K562 (cell line): ENCODE results near the gene C1orf105. TPM values are rescaled to one million over a fixed set of nuclear protein-coding genes. Genes with fewer than 3 reads are reported as not detected.

Experiments
- ATAC-seq: fragments of 200-7000 bp; cut with Tn5 transposase; 3 replicates; pipeline ENCODE4 v1.9.1; 2020; ENCODE audit warnings: moderate library complexity
- BruUV-seq: library from RNA; stranded (reverse); fragments of 400-500 nt; replicated peaks from 2 replicates; lab custom pipeline; 2021; lab: Mats Ljungman, UMichigan
- CTCF ChIA-PET: fragments of 300-600 bp; formaldehyde crosslinking; extraction: SDS; loops from one replicate; lab custom pipeline; 2021; ENCODE audit warnings: low intra/inter-chr PET ratio; lab: Yijun Ruan, JAX
- POLR2A ChIA-PET: fragments of 300-600, 350-650 bp; sonication (Branson Sonifier 250); formaldehyde crosslinking; extraction: SDS; loops from one replicate; lab custom pipeline; 2021; ENCODE audit warnings: antibody characterized with exemption, inconsistent platforms; lab: Yijun Ruan, JAX
- DNase-seq, 4 experiments: peaks; one replicate each; pipeline versions ENCODE4 v3.0.0 to v3.0.0-alpha.2; 2011 to 2018; ENCODE audit warnings: low spot score in 3 of 4, mixed read lengths in 3 of 4; ENCODE audit errors: extremely low read depth in 1 of 4
- FAIRE-seq: peaks from 2 replicates; lab custom pipeline; 2011; peaks lifted over from hg19 to GRCh38; lab: Jason Lieb, UNC
- H2AFZ ChIP-seq: 2 replicates; pipeline ENCODE4 v1.6.0; 2011; ENCODE audit warnings: low read depth, low read length, control low read depth, inconsistent platforms
- H3K27ac ChIP-seq: fragments of 200-600 bp; 3 replicates; pipeline ENCODE4 v1.8.0; 2011; ENCODE audit warnings: low read depth, mild to moderate bottlenecking, control low read depth, inconsistent platforms, low read length, moderate library complexity, mixed read lengths; ENCODE audit errors: extremely low read depth
- H3K27me3 ChIP-seq, 2 experiments: fragments of 300-600 bp in 1 of 2; 2 replicates in 1 of 2; 3 replicates in 1 of 2; pipeline versions ENCODE4 v1.6.0 to v1.8.0; 2011; ENCODE audit warnings: inconsistent platforms in 2 of 2, low read length in 2 of 2, mild to moderate bottlenecking in 1 of 2, mixed read lengths in 1 of 2, moderate library complexity in 1 of 2; ENCODE audit not compliant: control insufficient read depth in 2 of 2, insufficient read depth in 2 of 2
- H3K36me3 ChIP-seq: fragments of 300-600 bp; 3 replicates; pipeline ENCODE4 v1.8.0; 2011; ENCODE audit warnings: mild to moderate bottlenecking, low read length, inconsistent platforms; ENCODE audit not compliant: control insufficient read depth, insufficient read depth
- H3K4me1 ChIP-seq, 2 experiments: fragments of 200-600 bp in 1 of 2; replicated peaks in 1 of 2; 2 replicates in 1 of 2; 3 replicates in 1 of 2; pipeline versions ENCODE4 v1.5.1 to v1.8.0; 2011; ENCODE audit warnings: inconsistent platforms in 2 of 2, low read length in 2 of 2, mild to moderate bottlenecking in 1 of 2, mixed read lengths in 1 of 2, moderate library complexity in 1 of 2; ENCODE audit not compliant: control insufficient read depth in 2 of 2, insufficient read depth in 2 of 2
- H3K4me2 ChIP-seq: 2 replicates; pipeline ENCODE4 v1.6.1; 2011; ENCODE audit warnings: low read length, control low read depth, inconsistent platforms, mixed read lengths; ENCODE audit not compliant: insufficient read depth
- H3K4me3 ChIP-seq: fragments of 200-600 bp; sonication (generic), shearing (Covaris generic); 2 replicates; pipeline ENCODE4 v1.5.1; 2016; ENCODE audit warnings: control low read depth, inconsistent platforms
- H3K79me2 ChIP-seq: fragments of 200-600 bp; 3 replicates; pipeline ENCODE4 v1.8.0; 2011; ENCODE audit warnings: low read length, inconsistent platforms; ENCODE audit not compliant: control insufficient read depth, insufficient read depth
- H3K9ac ChIP-seq, 2 experiments: 2 replicates each; pipeline versions ENCODE4 v1.6.0 to v1.6.1; 2011; ENCODE audit warnings: low read depth in 2 of 2, low read length in 2 of 2, control low read depth in 1 of 2, inconsistent platforms in 1 of 2, mild to moderate bottlenecking in 1 of 2, mixed read lengths in 1 of 2; ENCODE audit not compliant: insufficient read depth in 1 of 2
- H3K9me1 ChIP-seq: one replicate; pipeline ENCODE4 v1.6.0; 2011; ENCODE audit warnings: inconsistent platforms, mild to moderate bottlenecking, low read length, moderate library complexity; ENCODE audit not compliant: control insufficient read depth, insufficient read depth
- H3K9me3 ChIP-seq: replicated peaks from 2 replicates; pipeline ENCODE4 v1.5.1; 2011; ENCODE audit warnings: low read depth, low read length, inconsistent platforms; ENCODE audit not compliant: control insufficient read depth, insufficient read depth
- H4K20me1 ChIP-seq: replicated peaks from 2 replicates; pipeline ENCODE4 v1.6.1; 2011; ENCODE audit warnings: low read length, inconsistent platforms, mixed read lengths; ENCODE audit not compliant: control insufficient read depth, insufficient read depth
- CCAR2 ChIP-seq: fragments of 200-400 bp; formaldehyde crosslinking; IDR thresholded peaks from 2 replicates; pipeline ENCODE4 v1.6.1; 2017; ENCODE audit warnings: mild to moderate bottlenecking, low read depth, low read length
- ELF4 ChIP-seq: fragments of 450-650 bp; formaldehyde crosslinking; IDR thresholded peaks from 2 replicates; pipeline ENCODE4 v1.4.0; 2022; ENCODE audit warnings: missing genetic modification characterization
- ETV5 ChIP-seq: sonication (generic); formaldehyde crosslinking; IDR thresholded peaks from 2 replicates; pipeline ENCODE4 v1.4.0; 2020; ENCODE audit warnings: low read depth, mild to moderate bottlenecking, missing genetic modification reagents
- GTF2E2 ChIP-seq: fragments of 200-800 bp; sonication (Bioruptor generic); IDR thresholded peaks from 2 replicates; pipeline ENCODE4 v1.6.1; 2016; ENCODE audit warnings: missing genetic modification characterization, missing compliant biosample characterization
- JUN ChIP-seq, 2 experiments: sonication (generic) in 1 of 2; formaldehyde crosslinking in 1 of 2; IDR thresholded peaks; 2 replicates each; pipeline versions ENCODE4 v1.6.1 to v1.8.0; 2012 to 2022; ENCODE audit warnings: borderline replicate concordance in 2 of 2, mild to moderate bottlenecking in 2 of 2, improper control_type of control experiment in 1 of 2, low read depth in 1 of 2, low read length in 1 of 2, missing genetic modification reagents in 1 of 2
- KLF10 ChIP-seq: fragments of 250-450 bp; sonication (Bioruptor Pico); IDR thresholded peaks from 2 replicates; pipeline ENCODE4 v1.6.1; 2021; ENCODE audit warnings: matching md5 sums
- LARP7 ChIP-seq: fragments of 450-650 bp; IDR thresholded peaks from 2 replicates; pipeline ENCODE4 v1.6.1; 2016
- NFATC3 ChIP-seq: fragments of 450-650 bp; IDR thresholded peaks from 2 replicates; pipeline ENCODE4 v1.6.1; 2017; ENCODE audit warnings: mild to moderate bottlenecking
- NFRKB ChIP-seq: fragments of 450-650 bp; IDR thresholded peaks from 2 replicates; pipeline ENCODE4 v1.6.1; 2016; ENCODE audit warnings: low read depth
- PURB ChIP-seq: sonication (generic); formaldehyde crosslinking; IDR thresholded peaks from 2 replicates; pipeline ENCODE4 v1.9.0; 2021; ENCODE audit warnings: low read depth, mild to moderate bottlenecking, missing genetic modification reagents
- SMARCE1 ChIP-seq: fragments of 450-650 bp; IDR thresholded peaks from 2 replicates; pipeline ENCODE4 v1.7.1; 2016; ENCODE audit warnings: mild to moderate bottlenecking
- TRIM24 ChIP-seq, 2 experiments: fragments of 450-650 bp; IDR thresholded peaks; 2 replicates each; pipeline ENCODE4 v1.6.1; 2016
- YBX1 ChIP-seq: fragments of 450-650 bp; IDR thresholded peaks from 2 replicates; pipeline ENCODE4 v1.7.1; 2016; ENCODE audit warnings: mild to moderate bottlenecking
- ZBTB7A ChIP-seq: IDR thresholded peaks from 2 replicates; pipeline ENCODE4 v1.6.1; 2011; ENCODE audit warnings: low read depth, mild to moderate bottlenecking, low read length, moderate library complexity, borderline replicate concordance; ENCODE audit not compliant: control insufficient read depth
- ZNF165 ChIP-seq: fragments of 250-450 bp; sonication (Bioruptor Pico); IDR thresholded peaks from 2 replicates; pipeline ENCODE4 v1.4.0; 2020; ENCODE audit warnings: borderline replicate concordance
- WGBS: fragments of 100-300 bp; shearing (Covaris generic); methylation state at CpG from one replicate; pipeline ENCODE4 v1.1.6; 2016; ENCODE audit warnings: low coverage, mixed read lengths; ENCODE audit not compliant: insufficient coverage; ENCODE audit errors: missing lambda C conversion rate; 5-methylcytosine and 5-hydroxymethylcytosine counted together
- in situ Hi-C: fragments of 300-500 bp; cut with MboI; formaldehyde crosslinking; loops from 4 replicates; pipeline ENCODE4 v1.15.0; 2018; ENCODE audit warnings: inconsistent platforms, mixed read lengths
- intact Hi-C: fragments of 100-400 bp; cut with micrococcal nuclease; formaldehyde crosslinking; loops from 2 replicates; pipeline ENCODE4 v1.14.2; 2022
- polyA plus RNA-seq, 8 experiments: library from polyadenylated mRNA; depleted of rRNA in 4 of 8; stranded (reverse) in 5 of 8; unstranded in 3 of 8; fragments of >200 nt; fragmentation: Nextera tagmentation in 2 of 8; fragmentation: Illumina TruSeq in 1 of 8; extraction: Ambion mirVana in 2 of 8; extraction: Trizol in 1 of 8; gene quantifications; 2 replicates each; pipeline versions ENCODE4 v1.2.1 to v1.2.3, GENCODE V29; 2011 to 2014; ENCODE audit warnings: inconsistent platforms in 1 of 8, missing spikeins in 1 of 8
- total RNA-seq, 7 experiments: library from RNA; depleted of rRNA in 6 of 7; stranded (reverse); fragments of >200 nt in 6 of 7; fragmentation: Illumina TruSeq in 2 of 7; extraction: Trizol in 2 of 7; gene quantifications; 2 replicates each; pipeline versions ENCODE4 v1.2.1 to v1.2.3, GENCODE V29; 2011 to 2021; ENCODE audit warnings: low replicate concordance in 1 of 7
- TF ChIP-seq, protein P1 (sequence below): fragments of 450-650 bp; formaldehyde crosslinking; IDR thresholded peaks from 2 replicates; pipeline ENCODE4 v1.4.0; 2020; ENCODE audit warnings: mild to moderate bottlenecking, moderate library complexity
- TF ChIP-seq, protein P2 (sequence below): IDR thresholded peaks from 2 replicates; pipeline ENCODE4 v1.6.1; 2016; ENCODE audit warnings: missing genetic modification characterization, missing compliant biosample characterization
- TF ChIP-seq, protein P3 (sequence below): fragments of 450-650 bp; IDR thresholded peaks from 2 replicates; pipeline ENCODE4 v1.6.1; 2016; ENCODE audit warnings: low read depth, mild to moderate bottlenecking, moderate library complexity
- TF ChIP-seq, protein P4 (sequence below), 2 experiments: fragments of 450-650 bp; conservative IDR thresholded peaks; 2 replicates each; pipeline ENCODE4 v1.6.1; 2017; ENCODE audit warnings: mild to moderate bottlenecking in 2 of 2, moderate library complexity in 2 of 2

Gene C1orf105
- total and polyA plus RNA-seq, 9 of the 15 experiments (the other 6 are each of a cell fraction or from before 2014, with no cell fraction given): 0.08 TPM; not detected in 8

DNA sequence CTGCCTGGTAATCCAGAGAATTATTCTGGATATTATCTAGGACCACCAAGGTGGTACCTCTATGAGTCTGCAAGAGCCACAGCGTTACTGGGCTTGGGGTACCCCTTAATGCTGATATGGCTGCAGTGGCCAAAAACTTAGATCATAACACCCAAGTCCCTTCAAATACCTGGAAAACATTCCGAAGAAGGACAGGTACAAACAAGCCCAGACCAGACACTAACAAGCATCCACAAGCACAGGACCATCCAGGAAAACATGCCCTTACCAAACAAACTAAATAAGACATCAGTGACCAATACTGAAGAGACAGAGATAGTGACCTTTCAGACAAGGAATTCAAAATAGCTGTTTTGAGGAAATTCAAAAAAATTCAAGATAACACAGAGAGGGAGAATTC lies 2.9 kb downstream of the C1orf105 start:
- Histone ChIP-seq H3K4me3 (no peak overlapping the region), H3K79me2 (no peaks in the 10 kb centered on the region), H3K4me1 (peaks cover 0 to 19% of the 10 kb centered on the region in 2 experiments; a peak in 2 of 5 replicates), H2AFZ (no peak overlapping the region), H3K4me2 (no peak overlapping the region), H3K36me3 (no peaks in the 10 kb centered on the region), H3K9me1 (no peaks in the 10 kb centered on the region), H3K27ac (no peak overlapping the region), H3K9ac (no peak overlapping the region), H3K27me3 (no peaks in the 10 kb centered on the region; a peak in 1 of 5 replicates), H4K20me1 (no peaks in the 10 kb centered on the region), H3K9me3 (no peaks in the 10 kb centered on the region)
- no TSS peak for BruUV-seq
- ATAC-seq: no peak
- intact Hi-C loops (loop anchor here (10.0 kb wide), 2 partner anchors 779 to 781 kb away; partner anchors contain the start of gene TNFSF4), in situ Hi-C loops (no loop called here)
- POLR2A ChIA-PET: interaction anchor here (2.1 kb wide), 1 partner anchor 12 kb away, joined by 4 read pairs; no protein-coding TSS in a partner anchor
- no peak for FAIRE-seq
- WGBS: 22% methylated on average over 2 of the region's 2 CpGs
- CTCF ChIA-PET: no interaction called here
- DNase-seq: no peak
- TF ChIP-seq TRIM24 (IDR thresholded peaks at IDR 0.05) (no peak), GTF2E2 (no peak), ZBTB7A (no peak), LARP7 (no peak), ETV5 (CRISPR knock-in tag) (no peak), SMARCE1 (no peak), YBX1 (no peak), NFATC3 (no peak), CCAR2 (no peak), NFRKB (no peak), JUN (IDR thresholded peaks at IDR 0.05; ENCODE audit: borderline replicate concordance, low read depth, low read length) (no peak), JUN (CRISPR knock-in tag; IDR thresholded peaks at IDR 0.05; ENCODE audit: borderline replicate concordance) (no peak), ZNF165 (CRISPR knock-in tag) (no peak), ELF4 (CRISPR knock-in tag) (no peak), PURB (no peak), KLF10 (CRISPR knock-in tag) (no peak)
- TF ChIP-seq, protein P1, sequence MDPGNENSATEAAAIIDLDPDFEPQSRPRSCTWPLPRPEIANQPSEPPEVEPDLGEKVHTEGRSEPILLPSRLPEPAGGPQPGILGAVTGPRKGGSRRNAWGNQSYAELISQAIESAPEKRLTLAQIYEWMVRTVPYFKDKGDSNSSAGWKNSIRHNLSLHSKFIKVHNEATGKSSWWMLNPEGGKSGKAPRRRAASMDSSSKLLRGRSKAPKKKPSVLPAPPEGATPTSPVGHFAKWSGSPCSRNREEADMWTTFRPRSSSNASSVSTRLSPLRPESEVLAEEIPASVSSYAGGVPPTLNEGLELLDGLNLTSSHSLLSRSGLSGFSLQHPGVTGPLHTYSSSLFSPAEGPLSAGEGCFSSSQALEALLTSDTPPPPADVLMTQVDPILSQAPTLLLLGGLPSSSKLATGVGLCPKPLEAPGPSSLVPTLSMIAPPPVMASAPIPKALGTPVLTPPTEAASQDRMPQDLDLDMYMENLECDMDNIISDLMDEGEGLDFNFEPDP (CRISPR knock-in tag): no peak
- TF ChIP-seq, protein P2, sequence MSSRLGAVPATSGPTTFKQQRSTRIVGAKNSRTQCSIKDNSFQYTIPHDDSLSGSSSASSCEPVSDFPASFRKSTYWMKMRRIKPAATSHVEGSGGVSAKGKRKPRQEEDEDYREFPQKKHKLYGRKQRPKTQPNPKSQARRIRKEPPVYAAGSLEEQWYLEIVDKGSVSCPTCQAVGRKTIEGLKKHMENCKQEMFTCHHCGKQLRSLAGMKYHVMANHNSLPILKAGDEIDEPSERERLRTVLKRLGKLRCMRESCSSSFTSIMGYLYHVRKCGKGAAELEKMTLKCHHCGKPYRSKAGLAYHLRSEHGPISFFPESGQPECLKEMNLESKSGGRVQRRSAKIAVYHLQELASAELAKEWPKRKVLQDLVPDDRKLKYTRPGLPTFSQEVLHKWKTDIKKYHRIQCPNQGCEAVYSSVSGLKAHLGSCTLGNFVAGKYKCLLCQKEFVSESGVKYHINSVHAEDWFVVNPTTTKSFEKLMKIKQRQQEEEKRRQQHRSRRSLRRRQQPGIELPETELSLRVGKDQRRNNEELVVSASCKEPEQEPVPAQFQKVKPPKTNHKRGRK (tag): no peak
- TF ChIP-seq, protein P3, sequence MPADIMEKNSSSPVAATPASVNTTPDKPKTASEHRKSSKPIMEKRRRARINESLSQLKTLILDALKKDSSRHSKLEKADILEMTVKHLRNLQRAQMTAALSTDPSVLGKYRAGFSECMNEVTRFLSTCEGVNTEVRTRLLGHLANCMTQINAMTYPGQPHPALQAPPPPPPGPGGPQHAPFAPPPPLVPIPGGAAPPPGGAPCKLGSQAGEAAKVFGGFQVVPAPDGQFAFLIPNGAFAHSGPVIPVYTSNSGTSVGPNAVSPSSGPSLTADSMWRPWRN: no peak
- TF ChIP-seq, protein P4, sequence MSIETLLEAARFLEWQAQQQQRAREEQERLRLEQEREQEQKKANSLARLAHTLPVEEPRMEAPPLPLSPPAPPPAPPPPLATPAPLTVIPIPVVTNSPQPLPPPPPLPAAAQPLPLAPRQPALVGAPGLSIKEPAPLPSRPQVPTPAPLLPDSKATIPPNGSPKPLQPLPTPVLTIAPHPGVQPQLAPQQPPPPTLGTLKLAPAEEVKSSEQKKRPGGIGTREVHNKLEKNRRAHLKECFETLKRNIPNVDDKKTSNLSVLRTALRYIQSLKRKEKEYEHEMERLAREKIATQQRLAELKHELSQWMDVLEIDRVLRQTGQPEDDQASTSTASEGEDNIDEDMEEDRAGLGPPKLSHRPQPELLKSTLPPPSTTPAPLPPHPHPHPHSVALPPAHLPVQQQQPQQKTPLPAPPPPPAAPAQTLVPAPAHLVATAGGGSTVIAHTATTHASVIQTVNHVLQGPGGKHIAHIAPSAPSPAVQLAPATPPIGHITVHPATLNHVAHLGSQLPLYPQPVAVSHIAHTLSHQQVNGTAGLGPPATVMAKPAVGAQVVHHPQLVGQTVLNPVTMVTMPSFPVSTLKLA (conservative IDR thresholded peaks at IDR 0.05): no peak
